NCI-H526 treated with DMSO at 0.1 percent for 48 hours (cell line): ENCODE results near the gene ST3GAL5.
"Not testable (repeated sequence)": the region's sequence is repeated elsewhere in the genome, so short reads cannot be mapped to it uniquely, and the experiment has no call there.

ENCODE experiments used
- DNase-seq: peaks from one replicate; lab custom pipeline; 2025; lab: John Stamatoyannopoulos, UW

ST3GAL5 gene

DNA sequence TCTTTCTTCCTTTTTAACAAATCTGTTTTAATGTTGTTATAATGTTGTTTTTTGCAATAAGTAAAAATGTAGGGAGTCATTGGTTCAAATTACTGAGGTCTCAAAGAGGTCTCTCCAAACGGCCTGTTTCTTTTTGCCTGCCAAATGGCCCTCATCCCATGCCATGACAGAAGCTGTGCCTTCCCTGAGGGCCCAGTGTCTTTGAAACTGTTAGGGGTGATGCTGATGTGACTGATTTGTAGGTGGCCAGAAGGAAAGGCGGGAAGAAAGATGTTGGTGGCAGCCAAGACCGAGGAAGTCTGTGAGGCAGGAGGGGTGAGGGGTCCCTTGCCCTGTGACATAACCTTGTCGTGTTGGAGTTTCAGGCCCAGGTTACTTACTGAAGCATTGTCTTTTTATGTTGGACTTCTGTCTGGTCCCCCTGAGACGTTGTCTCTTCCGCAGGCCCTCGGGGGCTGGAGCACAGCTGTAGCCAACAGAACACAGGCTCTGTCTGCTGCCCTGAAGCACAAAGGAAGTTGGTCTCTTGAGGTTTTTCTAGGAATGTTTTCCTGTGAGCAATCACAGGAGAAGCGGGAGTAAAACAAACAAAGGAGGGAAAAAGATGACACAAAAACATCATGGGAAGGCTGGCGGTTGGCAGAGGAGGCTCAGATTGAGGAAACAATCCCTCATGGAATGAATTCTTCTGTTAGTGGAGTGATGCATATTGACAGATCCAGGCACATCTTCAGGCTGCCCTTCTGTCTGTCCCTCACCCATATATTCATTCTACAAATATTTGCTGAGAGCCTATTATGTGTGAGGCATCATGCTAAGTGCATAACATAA, 4.9 kb upstream of the ST3GAL5 start:
- DNase-seq, result no peak

DNA sequence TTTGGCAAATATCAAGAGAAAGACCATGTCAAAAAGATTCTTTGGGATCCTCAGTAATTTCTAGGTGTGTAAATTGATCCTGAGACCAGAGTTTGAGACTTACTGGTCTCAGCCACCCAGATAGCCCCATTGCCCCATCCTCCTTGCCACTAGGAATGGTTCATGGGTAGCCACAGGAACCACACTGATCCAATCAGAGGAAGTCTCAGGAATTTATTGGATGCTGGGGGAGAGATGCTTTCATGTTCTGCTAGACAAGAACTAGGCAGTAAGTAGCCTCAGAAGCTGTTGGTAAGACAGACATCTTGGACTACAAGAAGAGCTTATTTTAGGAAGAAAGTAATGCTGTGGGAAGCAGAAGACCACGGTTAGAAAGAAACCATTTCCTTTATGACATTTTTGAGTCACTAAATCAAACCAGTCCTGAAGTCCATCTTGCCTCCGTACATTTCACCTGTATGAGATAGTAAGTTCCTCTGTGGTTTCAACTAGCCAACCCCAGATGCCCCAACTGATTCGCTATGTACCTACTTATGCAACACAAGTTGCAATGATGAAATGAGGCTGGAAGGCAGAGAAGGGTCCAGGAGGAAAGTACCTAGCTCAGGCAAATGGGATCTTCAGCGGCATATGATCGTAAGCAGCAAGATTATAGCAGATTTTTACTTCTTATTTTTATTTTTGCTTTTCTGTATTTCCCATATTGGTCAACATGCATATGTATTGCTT, 3.6 kb upstream of the ST3GAL5 start:
- no peak for DNase-seq

DNA sequence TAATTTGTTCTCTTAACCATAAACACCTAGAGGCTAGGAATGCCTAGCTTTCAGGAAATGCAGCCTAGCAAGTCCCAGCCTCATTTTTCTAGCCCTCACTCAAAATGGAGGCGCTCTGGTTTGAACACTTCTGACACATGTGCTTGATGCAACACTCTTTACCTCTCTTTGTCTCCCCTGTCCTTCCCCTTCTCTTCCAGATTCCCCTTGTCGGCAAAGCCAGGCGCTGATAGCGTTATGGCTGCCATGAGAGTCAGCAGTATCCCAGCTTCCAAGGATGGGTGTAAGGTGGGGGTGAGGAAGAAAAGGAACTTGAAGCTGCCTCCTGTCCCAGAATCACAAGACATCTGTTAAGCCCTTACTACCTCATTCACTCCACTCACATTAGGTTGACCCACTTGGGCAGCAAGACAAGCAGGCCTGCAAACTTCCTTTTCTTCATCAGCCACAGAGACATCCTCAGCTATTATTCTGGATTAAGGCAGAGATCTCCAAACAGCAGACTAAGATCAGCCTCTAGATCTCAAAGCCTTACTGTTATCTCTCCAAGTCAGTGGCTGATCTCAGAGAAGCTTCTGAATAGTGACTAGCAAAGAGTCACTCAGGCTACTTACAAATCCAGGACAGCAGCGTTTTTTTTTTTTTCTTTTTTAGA, 1.9 kb upstream of the ST3GAL5 start:
- no peak for DNase-seq

DNA sequence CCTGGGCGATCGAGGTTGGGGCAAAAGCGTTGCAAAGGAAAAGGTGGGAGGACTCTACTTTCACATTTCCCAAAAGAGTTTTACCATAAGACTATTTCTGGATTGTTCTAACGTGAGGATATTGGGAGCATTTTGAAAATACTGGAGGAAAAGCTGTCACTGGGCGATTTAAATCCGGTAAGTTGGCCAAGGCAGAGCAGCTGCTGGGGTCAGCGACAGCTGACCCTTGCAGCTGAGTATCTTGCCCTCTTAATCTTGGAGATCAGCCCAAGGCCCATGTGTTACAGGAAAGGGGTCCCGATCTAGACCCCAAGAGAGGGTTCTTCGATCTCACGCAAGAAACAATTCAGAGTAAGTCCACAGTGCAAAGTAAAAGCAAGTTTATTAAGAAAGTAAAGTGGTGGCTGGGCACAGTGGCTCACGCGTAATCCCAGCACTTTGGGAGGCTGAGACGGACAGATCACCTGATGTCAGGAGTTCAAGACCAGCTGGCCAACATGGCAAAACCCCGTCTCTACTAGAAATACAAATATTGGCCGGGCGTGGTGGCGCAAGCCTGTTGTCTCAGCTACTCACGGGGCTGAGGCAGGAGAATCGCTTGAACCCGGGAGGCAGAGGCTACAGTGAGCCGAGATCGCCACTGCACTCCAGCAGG, 964 bp upstream of the ST3GAL5 start:
- DNase-seq, result no peak

DNA sequence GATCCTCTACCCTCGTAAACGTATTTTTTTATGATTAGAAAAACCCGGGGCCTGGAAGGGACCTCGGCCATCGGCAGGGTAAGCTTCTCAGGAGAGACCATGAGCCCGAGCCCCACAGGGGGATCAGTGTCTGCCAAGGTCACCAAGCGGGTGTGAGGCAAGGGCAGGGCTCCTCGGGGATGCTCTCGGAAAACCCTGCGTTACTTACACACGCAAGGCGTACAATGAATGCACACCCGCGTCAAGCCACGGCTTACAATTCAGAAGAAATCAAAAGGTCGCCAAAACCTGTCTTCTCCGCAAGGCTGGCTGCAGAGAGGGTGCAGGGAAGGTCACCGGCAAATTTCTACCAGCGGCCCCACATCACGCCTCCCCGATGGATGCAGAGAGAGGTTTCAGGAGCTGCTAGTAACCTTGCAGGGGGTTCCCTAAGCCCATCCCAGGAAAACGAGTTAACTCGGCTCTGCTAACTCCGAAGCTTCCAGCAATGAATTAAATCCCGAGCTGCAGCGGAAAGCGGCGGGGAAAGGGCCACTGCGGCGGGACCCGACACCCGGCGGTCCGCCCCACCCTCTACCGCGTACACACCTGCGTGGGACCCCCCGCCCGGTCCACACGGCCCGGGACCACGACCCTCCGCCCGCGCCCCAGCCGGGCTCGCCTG, 638 bp downstream of the ST3GAL5 start:
- peak; percentile 7 for DNase-seq

DNA sequence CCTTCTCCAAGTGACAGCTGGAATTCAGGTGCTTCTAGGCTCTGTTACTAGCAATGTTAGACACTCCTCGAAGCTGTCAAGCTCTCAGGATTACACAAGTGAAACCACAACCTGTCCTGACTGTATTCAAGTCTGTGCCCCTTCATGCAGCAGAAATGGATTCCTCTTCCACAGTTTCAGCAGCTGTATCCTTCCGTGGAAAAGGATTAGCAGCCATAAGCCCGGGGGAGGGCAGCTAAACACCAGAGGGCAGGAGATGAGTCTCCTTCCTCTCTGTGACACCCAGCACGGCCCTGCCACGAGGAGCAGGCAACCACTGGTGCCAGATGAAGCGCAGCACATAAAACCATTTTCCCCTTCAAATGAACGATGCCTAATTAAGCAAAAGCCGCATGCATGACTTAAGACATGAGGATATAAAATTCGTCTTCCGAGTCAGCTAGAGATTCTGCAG, 1.2 kb downstream of the ST3GAL5 start:
- DNase-seq, result peak; percentile 49

DNA sequence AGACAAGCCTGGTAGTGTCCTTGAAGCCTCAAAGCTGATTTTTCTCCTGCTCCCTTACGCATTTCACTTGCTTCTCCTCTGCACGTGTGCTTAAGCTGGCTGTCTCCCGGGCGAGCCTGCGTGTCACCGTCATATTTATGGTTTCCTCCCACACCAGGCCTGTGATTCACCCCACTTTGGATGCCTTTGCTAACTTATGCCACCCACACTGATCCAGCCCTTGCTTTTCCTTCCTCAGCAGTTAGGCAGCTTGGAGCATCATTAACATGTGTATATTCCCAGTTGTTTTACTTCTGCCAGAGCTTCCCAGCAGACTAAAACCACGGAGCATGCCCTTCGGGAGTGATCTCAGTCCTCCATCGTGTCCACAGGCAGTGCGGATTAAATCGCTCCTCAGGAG, 2.2 kb downstream of the ST3GAL5 start:
- no peak for DNase-seq

DNA sequence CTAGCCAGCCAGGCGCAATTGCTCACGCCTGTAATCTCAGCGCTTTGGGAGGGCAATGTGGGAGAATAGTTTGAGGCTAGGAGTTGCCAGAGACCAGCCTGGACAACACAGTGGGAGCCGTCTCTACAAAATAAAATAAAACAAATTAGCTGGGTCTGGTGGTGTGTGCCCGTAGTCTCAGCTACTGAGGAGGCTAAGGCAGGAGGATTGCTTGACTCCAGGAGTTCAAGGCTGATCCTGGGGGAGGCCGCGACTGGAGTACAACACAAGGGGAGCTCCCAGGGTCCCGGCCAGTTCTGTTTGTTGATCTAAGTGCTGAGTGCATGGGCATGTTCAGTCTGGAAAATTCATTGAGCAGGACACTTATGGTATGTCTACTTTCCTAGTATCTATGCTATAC, 2.6 kb downstream of the ST3GAL5 start:
- no peak for DNase-seq

DNA sequence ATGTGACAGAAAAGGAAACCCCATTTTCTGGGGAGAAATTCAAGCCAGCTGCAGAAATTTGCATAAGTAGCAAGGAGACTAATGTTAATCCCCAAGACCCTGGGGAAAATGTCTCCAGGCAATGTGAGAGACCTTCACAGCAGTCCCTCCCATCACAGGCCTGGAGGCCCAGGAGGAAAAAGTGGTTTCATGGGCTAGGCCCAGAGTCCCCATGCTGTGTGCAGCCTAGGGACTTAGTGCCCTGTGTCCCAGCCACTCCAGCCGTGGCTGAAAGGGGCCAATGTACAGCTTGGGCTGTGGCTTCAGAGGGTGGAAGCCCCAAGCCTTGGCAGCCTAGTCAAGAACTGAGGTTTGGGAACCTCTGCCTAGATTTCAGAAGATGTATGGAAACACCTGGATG, 7.0 kb downstream of the ST3GAL5 start:
- DNase-seq, result not testable (repeated sequence)

DNA sequence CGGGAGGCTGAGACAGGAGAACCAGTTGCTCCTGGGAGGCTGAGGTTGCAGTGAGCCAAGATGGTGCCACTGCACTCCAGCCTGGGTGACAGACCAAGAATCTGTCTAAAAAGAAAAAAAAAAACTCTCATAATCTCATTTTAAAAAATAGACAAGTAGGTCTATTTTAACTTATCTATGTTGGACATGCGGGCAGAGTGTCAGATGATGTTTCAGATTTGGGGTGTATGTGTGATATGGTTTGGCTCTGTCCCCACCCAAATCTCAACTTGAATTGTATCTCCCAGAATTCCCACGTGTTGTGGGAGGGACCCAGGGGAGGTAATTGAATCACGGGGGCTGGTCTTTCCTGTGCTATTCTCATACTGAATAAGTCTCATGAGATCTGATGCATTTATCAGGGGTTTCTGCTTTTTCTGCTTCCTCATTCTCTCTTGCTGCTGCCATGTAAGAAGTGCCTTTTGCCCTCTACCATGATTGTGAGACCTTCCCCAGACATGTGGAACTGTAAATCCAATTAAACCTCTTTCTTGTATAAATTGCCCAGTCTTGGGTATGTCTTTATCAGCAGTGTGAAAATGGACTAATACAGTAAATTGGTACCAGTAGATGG, 8.0 kb downstream of the ST3GAL5 start:
- DNase-seq, result not testable (repeated sequence)

DNA sequence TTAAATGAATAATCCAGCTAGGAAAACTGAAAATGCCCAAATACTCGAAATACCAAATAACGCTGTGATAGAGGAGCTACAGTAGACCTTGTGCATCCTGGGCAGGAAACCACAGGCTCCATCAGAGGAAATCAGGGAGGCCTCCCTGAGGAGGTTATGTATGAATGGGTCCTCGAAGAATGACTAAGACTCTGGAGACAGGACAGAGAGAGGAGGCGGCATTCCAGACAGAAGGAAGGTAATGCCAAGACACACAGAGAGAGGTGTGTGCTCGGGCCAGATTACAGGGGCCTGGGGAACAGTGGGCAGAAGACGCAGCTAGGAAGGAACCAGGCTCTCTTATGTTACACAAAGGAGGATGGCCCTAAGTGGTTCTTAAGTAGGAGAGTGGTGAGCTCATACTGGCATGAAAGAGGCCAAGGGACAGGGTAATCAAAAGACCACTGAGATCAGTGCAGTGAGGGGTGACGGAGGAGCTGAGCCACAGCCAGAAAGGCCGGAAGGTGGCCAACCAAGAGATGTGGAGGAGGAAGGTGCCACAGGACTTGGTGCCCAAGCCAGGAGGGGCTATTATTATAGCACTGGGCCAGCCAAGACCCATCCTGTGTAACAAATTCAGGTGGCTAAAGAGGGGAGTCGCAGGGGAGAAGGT, 9.9 kb downstream of the ST3GAL5 start:
- no peak for DNase-seq

DNA sequence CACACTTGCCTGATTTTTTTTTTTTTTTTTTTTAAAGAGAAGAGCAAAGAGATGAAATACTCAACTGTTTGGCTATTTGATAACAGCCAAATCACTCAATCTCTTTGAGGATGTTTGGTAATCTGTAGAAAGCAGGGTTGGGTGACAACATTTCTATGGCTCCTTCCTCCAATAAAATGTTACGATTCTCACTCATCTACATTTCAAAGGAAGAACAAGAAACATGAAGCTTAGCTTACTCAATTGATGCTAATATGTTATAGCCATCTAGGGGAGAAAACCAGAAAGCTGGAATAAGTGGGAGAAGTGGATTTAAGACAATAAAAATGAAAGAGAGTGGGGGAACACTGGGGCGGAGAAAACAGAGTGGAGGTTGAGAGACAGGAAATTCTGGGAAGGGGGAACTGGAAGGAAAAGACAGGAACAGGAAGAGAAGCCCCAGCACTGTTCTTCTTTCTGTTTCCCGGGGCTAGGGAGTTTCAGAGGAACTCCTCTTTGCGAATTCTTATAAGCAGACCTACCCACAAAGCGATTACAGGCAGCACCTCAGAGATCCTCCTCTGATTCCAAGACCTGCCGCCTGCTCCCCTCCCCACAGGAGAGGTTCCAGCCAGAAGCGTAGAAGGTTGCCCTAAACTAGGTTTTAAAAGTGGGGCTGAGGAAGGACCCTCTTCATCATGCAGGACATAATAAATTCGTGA, 13.3 kb downstream of the ST3GAL5 start:
- DNase-seq, result no peak

DNA sequence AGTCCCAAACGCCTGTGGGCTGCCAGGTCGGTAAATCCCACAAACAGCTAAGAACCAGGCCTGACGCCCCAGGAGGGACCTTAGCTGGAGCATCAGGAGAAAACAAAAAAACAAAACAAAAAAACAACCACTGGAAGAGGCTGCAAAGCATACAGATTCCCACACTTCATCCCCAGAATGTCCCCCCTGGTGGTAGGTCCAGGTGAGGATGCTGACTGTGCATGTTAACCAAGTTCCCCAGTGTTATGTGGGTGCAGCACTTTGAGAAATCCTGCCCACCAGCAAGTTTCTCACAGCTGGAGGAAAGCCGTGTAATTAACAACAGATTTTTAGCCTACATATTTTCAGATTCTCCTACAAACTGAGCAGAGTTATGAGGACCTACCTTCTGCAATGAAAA, 15.1 kb downstream of the ST3GAL5 start:
- DNase-seq, result no peak

DNA sequence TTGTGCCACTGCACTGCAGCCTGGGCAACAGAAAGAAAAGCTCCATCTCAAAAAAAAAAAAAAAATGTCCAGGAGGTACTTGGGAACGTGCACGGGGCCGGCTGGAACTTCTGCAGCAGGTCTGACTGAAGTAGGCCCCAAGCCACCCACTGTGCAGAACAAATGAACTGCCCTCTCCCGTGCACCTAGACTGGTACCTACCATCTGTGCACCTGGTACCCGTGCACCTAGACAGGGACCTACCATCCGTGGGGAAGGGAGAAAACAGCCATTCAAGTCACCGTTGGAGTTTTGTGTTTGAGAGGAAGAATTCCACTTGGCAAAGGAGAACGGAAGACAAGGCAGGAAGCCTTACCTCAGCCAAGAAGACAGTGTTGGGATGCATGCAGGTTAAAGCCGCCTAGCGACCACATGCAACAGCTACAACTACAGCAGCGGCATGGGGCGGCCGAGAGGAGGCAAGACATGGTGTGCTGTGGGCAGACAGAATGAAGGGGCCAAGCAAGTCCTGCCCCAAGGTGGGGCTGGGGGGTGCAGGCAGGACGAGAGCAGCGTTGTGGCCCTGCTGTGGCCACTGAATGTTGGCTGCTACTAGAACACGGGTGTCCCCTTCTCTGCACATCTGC, 16.1 kb downstream of the ST3GAL5 start:
- DNase-seq, result no peak

DNA sequence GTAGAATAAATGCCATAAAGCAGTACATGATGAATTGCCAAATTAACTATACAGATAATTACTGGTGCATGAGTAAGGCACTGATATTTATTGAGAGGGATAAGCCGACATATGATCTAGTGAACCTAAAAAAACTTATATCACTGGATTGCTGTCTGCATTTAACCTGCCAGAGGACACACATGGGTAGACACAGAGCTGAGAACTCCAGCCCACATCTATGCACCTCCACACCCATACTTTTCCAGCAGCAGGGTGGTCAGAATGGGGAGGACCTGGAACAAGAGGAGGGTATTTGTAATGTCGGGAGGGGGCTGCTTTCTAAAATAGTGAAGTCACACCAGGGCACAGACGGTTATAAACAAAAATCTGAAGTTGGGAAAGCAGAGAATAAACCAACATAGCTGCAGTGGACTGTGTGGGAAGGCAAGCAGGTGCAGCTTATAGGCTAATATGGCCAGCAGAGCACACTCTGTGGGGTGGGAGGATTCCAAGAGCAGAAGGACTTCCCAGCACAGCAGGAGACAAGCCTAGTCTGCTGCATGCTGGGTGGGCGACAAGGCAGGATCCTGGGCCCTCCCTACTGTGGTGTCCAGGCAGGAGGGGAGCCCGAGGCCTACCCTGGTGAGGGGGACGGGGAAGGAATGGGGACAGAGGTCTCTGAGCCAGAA, 17.2 kb downstream of the ST3GAL5 start:
- no peak for DNase-seq

DNA sequence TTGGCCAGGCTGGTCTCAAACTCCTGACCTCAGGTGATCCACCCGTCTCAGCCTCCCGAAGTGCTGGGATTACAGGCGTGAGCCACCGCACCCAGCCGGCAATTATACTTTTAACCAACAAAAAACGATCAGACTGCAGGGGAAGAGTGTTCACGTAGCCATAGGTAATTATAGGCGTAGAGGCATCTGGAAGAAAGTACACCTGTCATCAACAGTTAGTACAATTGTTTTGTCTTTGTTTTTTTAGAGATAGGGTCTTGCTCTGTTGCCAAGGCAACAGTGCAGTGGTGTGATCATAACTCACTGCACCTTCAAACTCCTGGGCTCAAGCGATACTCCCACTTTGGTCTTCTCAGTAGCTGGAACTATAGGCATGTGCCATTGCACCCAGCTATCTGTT, 20.0 kb downstream of the ST3GAL5 start:
- DNase-seq, result no peak

DNA sequence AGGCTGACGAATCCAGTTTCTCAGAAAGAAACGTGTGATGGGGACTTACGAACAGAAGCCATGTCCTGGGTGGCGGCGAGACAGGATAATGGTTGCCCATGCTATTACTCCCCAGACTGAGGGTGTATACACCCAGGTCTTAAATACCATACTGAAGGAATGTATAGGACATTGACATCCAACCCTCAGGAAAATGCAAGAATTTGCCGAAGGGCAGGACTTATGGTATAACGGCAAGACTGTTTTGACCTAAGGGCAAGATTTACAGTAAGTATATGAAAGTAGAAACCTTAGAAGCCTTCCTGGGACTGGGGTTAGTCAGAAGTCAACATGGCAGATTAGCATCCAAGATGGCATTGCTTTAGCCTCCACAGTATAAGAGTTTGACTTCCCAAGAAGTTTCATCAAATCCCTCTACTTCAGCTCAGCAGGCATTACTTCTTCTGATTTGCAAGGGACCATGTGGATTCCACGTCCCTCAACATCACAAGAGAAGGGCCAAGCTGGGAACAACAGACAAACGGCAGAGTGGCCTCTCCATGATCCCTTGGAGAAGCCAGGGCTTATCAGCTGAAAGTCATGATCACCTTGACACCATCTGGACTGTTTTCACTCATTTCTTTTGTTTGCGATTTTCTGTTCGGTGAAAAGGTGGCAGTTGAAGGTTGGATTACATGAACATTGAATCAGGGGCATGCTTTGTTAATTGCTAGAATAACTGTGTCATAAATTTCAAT, 21.1 kb downstream of the ST3GAL5 start:
- no peak for DNase-seq

DNA sequence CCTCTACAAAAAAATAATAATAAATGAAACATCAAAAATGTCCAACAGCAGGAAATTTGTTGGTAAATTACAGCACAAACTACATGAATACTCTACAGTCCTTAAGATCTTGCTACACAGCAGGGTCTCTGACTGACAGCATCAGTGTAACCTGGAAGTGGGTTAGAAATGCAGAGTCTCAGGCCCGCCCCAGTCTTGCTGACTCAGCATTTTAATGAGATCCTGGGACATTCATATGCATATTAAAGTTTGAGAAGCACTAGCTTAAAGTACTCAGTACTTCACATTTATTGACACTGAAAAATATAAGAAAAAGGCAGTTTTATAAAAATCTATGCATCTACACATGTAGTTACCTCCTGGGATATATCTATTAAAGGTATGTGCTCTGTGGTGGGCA, 21.7 kb downstream of the ST3GAL5 start:
- DNase-seq, result no peak
